Adrenal gland (tissue), 5 donors: Measurements from ENCODE around the gene POSTN.

ENCODE experiments used
- POLR2A ChIP-seq, 2 donors: fragments of 450-650 bp; IDR thresholded peaks; one replicate each; pipeline ENCODE4 v1.6.1; 2017; ENCODE audit warnings: antibody characterized with exemption in 2 of 2, mild to moderate bottlenecking in 2 of 2, moderate library complexity in 1 of 2
- TF ChIP-seq, protein P1 (sequence below), 6 experiments: fragments of 450-650 bp in 4 of 6; fragments of 200-600 bp in 2 of 6; sonication (generic) in 1 of 6; IDR thresholded peaks; 1 replicate in 5 of 6; 2 replicates in 1 of 6; pipeline versions ENCODE4 v1.5.1 to v1.8.0; 2016 to 2021; ENCODE audit warnings: antibody characterized with exemption in 6 of 6, mild to moderate bottlenecking in 2 of 6, moderate library complexity in 1 of 6
- donor health status: DM: no; HTN: no; CAD: no.

DNA sequence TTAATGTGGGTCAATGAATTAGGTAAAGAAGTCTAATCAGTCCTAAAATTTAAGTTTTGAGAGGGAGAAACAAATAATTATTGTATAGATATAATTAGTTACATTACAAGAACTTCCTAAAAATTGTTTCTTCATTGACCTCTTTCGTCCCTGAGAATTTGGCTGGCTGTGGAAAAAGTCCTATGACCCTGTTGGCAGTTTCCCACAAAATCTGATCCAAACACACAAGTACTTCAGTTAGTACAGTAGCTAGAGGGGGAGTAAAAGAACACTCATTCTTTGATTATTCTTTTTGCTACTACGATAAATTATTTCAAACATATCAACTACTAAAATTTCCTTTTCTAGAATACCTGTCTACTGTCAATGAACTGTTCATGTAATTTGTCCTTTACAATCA, 11.3 kb downstream of the POSTN start:
- TF ChIP-seq, protein P1, sequence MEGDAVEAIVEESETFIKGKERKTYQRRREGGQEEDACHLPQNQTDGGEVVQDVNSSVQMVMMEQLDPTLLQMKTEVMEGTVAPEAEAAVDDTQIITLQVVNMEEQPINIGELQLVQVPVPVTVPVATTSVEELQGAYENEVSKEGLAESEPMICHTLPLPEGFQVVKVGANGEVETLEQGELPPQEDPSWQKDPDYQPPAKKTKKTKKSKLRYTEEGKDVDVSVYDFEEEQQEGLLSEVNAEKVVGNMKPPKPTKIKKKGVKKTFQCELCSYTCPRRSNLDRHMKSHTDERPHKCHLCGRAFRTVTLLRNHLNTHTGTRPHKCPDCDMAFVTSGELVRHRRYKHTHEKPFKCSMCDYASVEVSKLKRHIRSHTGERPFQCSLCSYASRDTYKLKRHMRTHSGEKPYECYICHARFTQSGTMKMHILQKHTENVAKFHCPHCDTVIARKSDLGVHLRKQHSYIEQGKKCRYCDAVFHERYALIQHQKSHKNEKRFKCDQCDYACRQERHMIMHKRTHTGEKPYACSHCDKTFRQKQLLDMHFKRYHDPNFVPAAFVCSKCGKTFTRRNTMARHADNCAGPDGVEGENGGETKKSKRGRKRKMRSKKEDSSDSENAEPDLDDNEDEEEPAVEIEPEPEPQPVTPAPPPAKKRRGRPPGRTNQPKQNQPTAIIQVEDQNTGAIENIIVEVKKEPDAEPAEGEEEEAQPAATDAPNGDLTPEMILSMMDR (IDR thresholded peaks at IDR 0.05): no peak
- TF ChIP-seq POLR2A (IDR thresholded peaks at IDR 0.05): no peak
